GM12872 (cell line): ENCODE data around the gene PRMT5.

Experiments used
- CTCF ChIP-seq: IDR thresholded peaks from 3 replicates; pipeline ENCODE4 v1.5.1; 2011; ENCODE audit warnings: low read depth, mild to moderate bottlenecking, low read length, moderate library complexity; ENCODE audit not compliant: insufficient read depth

The PRMT5 gene

GRCh38 chr14:22929104-22929960 is at the start of gene PRMT5:
TSS of gene PRMT5 (minus strand) at chr14:22929376. CDS start at chr14:22929361, 15 bp downstream.
- no peak for TF ChIP-seq CTCF

- TF ChIP-seq CTCF: no peak
Observed at GRCh38 chr14:22978487-22978837, 49.3 kb upstream of the PRMT5 start.

GRCh38 chr14:22977684-22978486 is 48.7 kb upstream of the PRMT5 start:
- TF ChIP-seq CTCF: no peak

GRCh38 chr14:22977434-22977683 is 48.2 kb upstream of the PRMT5 start:
- no peak for TF ChIP-seq CTCF

- no peak for TF ChIP-seq CTCF
Observed at GRCh38 chr14:22976620-22977433, 47.7 kb upstream of the PRMT5 start.

- no peak for TF ChIP-seq CTCF
Observed at GRCh38 chr14:22974530-22975313, 45.5 kb upstream of the PRMT5 start.
